ENCODE measurements around the gene SLC16A7. TPM values are rescaled to one million over a fixed set of nuclear protein-coding genes. Genes with fewer than 3 reads are reported as not detected.

Gene SLC16A7
- total RNA-seq, 4 donors from 2014 or later, result 0.80 to 29.9 (median 12.3) TPM

DNA sequence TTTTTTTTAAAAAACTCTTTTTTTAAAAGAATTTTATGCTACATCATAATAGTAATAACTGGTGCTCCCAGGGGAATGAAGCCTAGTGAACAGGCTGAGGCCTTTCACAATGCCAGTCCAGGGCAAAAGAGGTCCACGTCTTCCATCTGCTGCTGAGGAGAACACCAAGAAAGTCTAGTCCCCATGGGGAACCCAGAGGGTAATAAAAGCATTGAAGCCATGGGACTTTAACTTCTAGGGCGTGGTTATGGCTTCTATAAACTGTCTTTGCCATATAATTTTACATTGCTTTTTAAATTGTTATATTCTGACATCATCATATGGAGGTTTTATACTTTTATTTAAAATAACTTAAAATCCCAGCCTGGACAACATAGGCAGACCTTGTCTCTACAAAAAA, 64.3 kb downstream of the SLC16A7 start:
- intact Hi-C loops (cut with DNase I; ENCODE audit: low total_unique reads), result no loop called here
- H3K36me3 ChIP-seq, result no peaks in the 10 kb centered on the region
- in situ Hi-C loops (cut with MboI; ENCODE audit: low pct_ligation_motif_present in 1 of 4, low pct_unique_long_range_greater_than_20kb in 1 of 4, low sequenced_read_pairs in 3 of 4), result no loop called here
- peaks cover 0 to 5% (median 0%) of the 10 kb centered on the region in 4 donors for H3K4me1 ChIP-seq
- no peaks in the 10 kb centered on the region for H3K27me3 ChIP-seq
- no peak overlapping the region for H3K4me3 ChIP-seq
- 56 to 68% methylated on average over 2 of the region's 2 CpGs for WGBS, 2 donors (ENCODE audit: low coverage in 1 of 2)
- TF ChIP-seq EP300 (IDR thresholded peaks at IDR 0.05; ENCODE audit: low read depth), result no peak
- TF ChIP-seq, protein P1, sequence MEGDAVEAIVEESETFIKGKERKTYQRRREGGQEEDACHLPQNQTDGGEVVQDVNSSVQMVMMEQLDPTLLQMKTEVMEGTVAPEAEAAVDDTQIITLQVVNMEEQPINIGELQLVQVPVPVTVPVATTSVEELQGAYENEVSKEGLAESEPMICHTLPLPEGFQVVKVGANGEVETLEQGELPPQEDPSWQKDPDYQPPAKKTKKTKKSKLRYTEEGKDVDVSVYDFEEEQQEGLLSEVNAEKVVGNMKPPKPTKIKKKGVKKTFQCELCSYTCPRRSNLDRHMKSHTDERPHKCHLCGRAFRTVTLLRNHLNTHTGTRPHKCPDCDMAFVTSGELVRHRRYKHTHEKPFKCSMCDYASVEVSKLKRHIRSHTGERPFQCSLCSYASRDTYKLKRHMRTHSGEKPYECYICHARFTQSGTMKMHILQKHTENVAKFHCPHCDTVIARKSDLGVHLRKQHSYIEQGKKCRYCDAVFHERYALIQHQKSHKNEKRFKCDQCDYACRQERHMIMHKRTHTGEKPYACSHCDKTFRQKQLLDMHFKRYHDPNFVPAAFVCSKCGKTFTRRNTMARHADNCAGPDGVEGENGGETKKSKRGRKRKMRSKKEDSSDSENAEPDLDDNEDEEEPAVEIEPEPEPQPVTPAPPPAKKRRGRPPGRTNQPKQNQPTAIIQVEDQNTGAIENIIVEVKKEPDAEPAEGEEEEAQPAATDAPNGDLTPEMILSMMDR (IDR thresholded peaks at IDR 0.05), result no peak
- no peak for TF ChIP-seq POLR2A (IDR thresholded peaks at IDR 0.05)
- no peak for TF ChIP-seq POLR2AphosphoS5 (IDR thresholded peaks at IDR 0.05)
- no peak for DNase-seq
- H3K27ac ChIP-seq, result no peak overlapping the region
- H3K9me3 ChIP-seq, result no peaks in the 10 kb centered on the region

DNA sequence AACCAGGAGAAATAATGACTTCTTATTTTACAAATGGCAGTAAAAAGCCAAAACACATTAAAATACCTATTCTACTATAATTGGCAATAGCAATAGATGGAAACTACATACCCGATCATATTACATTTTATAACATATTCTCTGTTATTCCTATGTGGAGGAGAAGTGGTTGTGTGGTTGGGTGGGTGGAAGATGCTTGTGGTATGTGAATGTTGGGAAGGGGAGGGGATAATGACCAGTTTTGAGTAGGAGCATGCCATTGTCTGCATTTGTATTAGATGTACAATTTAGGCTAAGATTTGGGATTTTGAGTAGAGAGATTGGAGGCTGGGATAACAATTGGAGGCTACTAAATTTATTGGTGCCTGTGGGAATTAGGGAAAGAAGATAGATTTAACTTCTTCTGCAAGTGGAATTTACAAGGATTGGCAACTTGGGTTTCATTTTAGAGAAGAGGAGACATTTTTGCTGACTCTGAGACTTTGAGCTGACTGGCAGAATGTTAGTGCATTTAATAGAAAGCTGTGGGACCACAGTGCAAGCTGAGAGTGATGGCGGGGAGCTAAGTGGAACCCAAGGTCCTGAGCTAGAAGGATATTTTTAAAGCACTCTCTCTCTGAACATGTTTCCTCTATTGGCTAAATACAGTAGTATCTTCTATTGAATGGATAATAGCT, 65.2 kb downstream of the SLC16A7 start:
- WGBS, 2 donors (ENCODE audit: low coverage in 1 of 2), result 91 to 100% methylated on average over 1 to 2 of the region's 2 CpGs
- Histone ChIP-seq H3K27me3 (no peaks in the 10 kb centered on the region), H3K4me3 (no peak overlapping the region), H3K27ac (no peak overlapping the region), H3K4me1 (peaks cover 0 to 5% (median 0%) of the 10 kb centered on the region in 4 donors), H3K36me3 (no peaks in the 10 kb centered on the region), H3K9me3 (no peaks in the 10 kb centered on the region)
- TF ChIP-seq, protein P1 (IDR thresholded peaks at IDR 0.05), result no peak
- TF ChIP-seq EP300 (IDR thresholded peaks at IDR 0.05; ENCODE audit: low read depth), result no peak
- no peak for TF ChIP-seq POLR2A (IDR thresholded peaks at IDR 0.05)
- TF ChIP-seq POLR2AphosphoS5 (IDR thresholded peaks at IDR 0.05), result no peak
- no peak for DNase-seq
- in situ Hi-C loops (cut with MboI; ENCODE audit: low pct_ligation_motif_present in 1 of 4, low pct_unique_long_range_greater_than_20kb in 1 of 4, low sequenced_read_pairs in 3 of 4), result no loop called here
- intact Hi-C loops (cut with DNase I; ENCODE audit: low total_unique reads), result no loop called here

DNA sequence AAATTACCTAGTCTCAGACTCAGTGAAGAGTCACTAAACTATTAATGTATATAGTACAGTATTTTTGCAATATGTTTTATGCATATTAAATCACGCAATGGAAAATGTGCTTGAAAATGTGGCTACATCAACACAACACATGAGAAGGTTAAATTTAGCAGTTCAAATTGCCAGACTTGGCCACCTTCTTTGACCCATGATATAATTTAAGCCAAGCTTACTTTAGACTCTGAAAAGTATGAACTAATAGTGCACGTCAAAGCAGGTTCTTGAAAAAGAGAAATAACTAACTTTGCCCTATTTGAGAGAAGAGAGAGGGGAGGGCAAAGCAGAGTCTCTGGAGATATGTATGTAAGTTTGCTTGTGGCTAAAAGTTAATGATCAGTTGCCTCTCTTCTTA, 68.7 kb downstream of the SLC16A7 start:
- intact Hi-C loops (cut with DNase I; ENCODE audit: low total_unique reads), result no loop called here
- WGBS, 2 donors (ENCODE audit: low coverage in 1 of 2), result 90 to 95% methylated on average over 2 of the region's 2 CpGs

DNA sequence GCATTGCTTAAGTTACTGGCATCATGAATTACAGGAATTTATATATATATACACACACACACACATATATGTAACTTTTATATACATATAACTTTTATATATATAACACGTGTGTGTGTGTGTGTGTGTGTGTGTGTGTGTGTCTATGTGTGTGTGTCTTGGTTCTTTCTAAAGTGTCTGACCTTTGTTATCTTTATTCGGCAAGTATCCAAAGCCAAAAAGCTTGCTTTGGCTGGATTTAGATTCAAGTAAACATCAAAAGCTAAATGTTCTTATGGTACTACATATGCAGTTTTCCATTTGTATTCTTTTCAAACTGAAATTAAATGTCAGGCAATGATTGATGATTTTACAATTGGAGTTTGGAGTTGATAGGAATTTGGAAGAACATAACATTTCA, 69.9 kb downstream of the SLC16A7 start:
- 58 to 70% methylated on average over 1 to 2 of the region's 2 CpGs for WGBS, 2 donors (ENCODE audit: low coverage in 1 of 2)
- Histone ChIP-seq H3K27ac (no peak overlapping the region), H3K4me3 (no peak overlapping the region), H3K4me1 (peaks cover 0 to 1% (median 0%) of the 10 kb centered on the region in 4 donors), H3K9me3 (no peaks in the 10 kb centered on the region), H3K27me3 (no peaks in the 10 kb centered on the region), H3K36me3 (no peaks in the 10 kb centered on the region)
- intact Hi-C loops (cut with DNase I; ENCODE audit: low total_unique reads), result no loop called here
- no peak for DNase-seq
- TF ChIP-seq POLR2AphosphoS5 (IDR thresholded peaks at IDR 0.05), result no peak
- TF ChIP-seq EP300 (IDR thresholded peaks at IDR 0.05; ENCODE audit: low read depth), result no peak
- TF ChIP-seq POLR2A (IDR thresholded peaks at IDR 0.05), result no peak
- TF ChIP-seq, protein P1 (IDR thresholded peaks at IDR 0.05), result no peak
- in situ Hi-C loops (cut with MboI; ENCODE audit: low pct_ligation_motif_present in 1 of 4, low pct_unique_long_range_greater_than_20kb in 1 of 4, low sequenced_read_pairs in 3 of 4), result no loop called here

More for the DNA sequence above, 68.7 kb downstream of the SLC16A7 start:
- no peak for DNase-seq
- Histone ChIP-seq H3K36me3 (no peaks in the 10 kb centered on the region), H3K27me3 (no peaks in the 10 kb centered on the region), H3K27ac (no peak overlapping the region), H3K4me3 (no peak overlapping the region), H3K9me3 (no peaks in the 10 kb centered on the region), H3K4me1 (peaks cover 0 to 5% (median 0%) of the 10 kb centered on the region in 4 donors)
- in situ Hi-C loops (cut with MboI; ENCODE audit: low pct_ligation_motif_present in 1 of 4, low pct_unique_long_range_greater_than_20kb in 1 of 4, low sequenced_read_pairs in 3 of 4), result no loop called here
- no peak for TF ChIP-seq POLR2A (IDR thresholded peaks at IDR 0.05)
- TF ChIP-seq EP300 (IDR thresholded peaks at IDR 0.05; ENCODE audit: low read depth), result no peak
- TF ChIP-seq, protein P1 (IDR thresholded peaks at IDR 0.05), result no peak
- TF ChIP-seq POLR2AphosphoS5 (IDR thresholded peaks at IDR 0.05), result no peak
